Ascending aorta (tissue), 2 donors: Measurements from ENCODE around the gene CMTM7. TPM values are rescaled to one million over a fixed set of nuclear protein-coding genes. Genes with fewer than 3 reads are reported as not detected.
A peak's percentile ranks its signal among the peaks of the same experiment; 100 is the strongest.

Source experiments
- DNase-seq, 2 donors: peaks; one replicate each; pipeline ENCODE4 v3.0.0-alpha.2; 2019; ENCODE audit warnings: low spot score in 2 of 2
- H3K27ac ChIP-seq, 2 donors: fragments of 200-600 bp; sonication (generic); one replicate each; pipeline ENCODE4 v1.5.1; 2016 to 2017; ENCODE audit warnings: mild to moderate bottlenecking in 1 of 2
- H3K27me3 ChIP-seq: fragments of 200-600 bp; sonication (generic); one replicate; pipeline ENCODE4 v1.5.1; 2017
- H3K36me3 ChIP-seq, 2 donors: fragments of 200-600 bp; sonication (generic); one replicate each; pipeline ENCODE4 v1.5.1; 2016
- H3K4me1 ChIP-seq, 2 donors: fragments of 200-600 bp; sonication (generic); one replicate each; pipeline ENCODE4 v1.5.1; 2016 to 2017; ENCODE audit warnings: mild to moderate bottlenecking in 1 of 2
- H3K4me3 ChIP-seq, 2 donors: fragments of 200-600 bp; sonication (generic); one replicate each; pipeline ENCODE4 v1.5.1; 2016 to 2017; ENCODE audit warnings: mild to moderate bottlenecking in 1 of 2
- H3K9me3 ChIP-seq, 2 donors: fragments of 200-600 bp; sonication (generic); one replicate each; pipeline ENCODE4 v1.5.1; 2016
- intact Hi-C: fragments of 100-400 bp; cut with DNase I; formaldehyde crosslinking; loops from one replicate; pipeline ENCODE4 v1.15.1; 2023
- total RNA-seq: library from RNA; depleted of rRNA; stranded (reverse); fragments of >200 nt; gene quantifications from one replicate; pipeline ENCODE4 v1.1.0, GENCODE V29; 2016
- TF ChIP-seq, protein P1 (sequence below), 3 experiments: fragments of 200-600 bp in 2 of 3; fragments of 450-650 bp in 1 of 3; sonication (generic) in 2 of 3; IDR thresholded peaks; one replicate each; pipeline ENCODE4 v1.5.1; 2016 to 2019; ENCODE audit warnings: antibody characterized with exemption in 3 of 3, mild to moderate bottlenecking in 1 of 3, moderate library complexity in 1 of 3

CMTM7 gene
- total RNA-seq, 1 donor from 2014 or later: 21.9 TPM

- peaks cover 12 to 21% of the 10 kb centered on the region in 2 donors for H3K4me1 ChIP-seq
These were observed 31.9 kb downstream of the CMTM7 start for GRCh38 chr3:32423534-32423933.

GRCh38 chr3:32423956-32424557 is 32.4 kb downstream of the CMTM7 start:
- intact Hi-C loops: loop anchor here (2.0 kb wide), 1 partner anchor 23 kb away; no protein-coding TSS in a partner anchor
- DNase-seq: peak in 1 of 2 donors; percentile 42

More at GRCh38 chr3:32423534-32423933, 31.9 kb downstream of the CMTM7 start:
- H3K36me3 ChIP-seq: no peaks in the 10 kb centered on the region
- intact Hi-C loops: loop anchor here (2.0 kb wide), 1 partner anchor 23 kb away; no protein-coding TSS in a partner anchor
- no peak overlapping the region for H3K4me3 ChIP-seq
- no peaks in the 10 kb centered on the region for H3K9me3 ChIP-seq
- no peak for DNase-seq
- H3K27ac ChIP-seq: no peak overlapping the region
- H3K27me3 ChIP-seq: no peaks in the 10 kb centered on the region
- TF ChIP-seq, protein P1, sequence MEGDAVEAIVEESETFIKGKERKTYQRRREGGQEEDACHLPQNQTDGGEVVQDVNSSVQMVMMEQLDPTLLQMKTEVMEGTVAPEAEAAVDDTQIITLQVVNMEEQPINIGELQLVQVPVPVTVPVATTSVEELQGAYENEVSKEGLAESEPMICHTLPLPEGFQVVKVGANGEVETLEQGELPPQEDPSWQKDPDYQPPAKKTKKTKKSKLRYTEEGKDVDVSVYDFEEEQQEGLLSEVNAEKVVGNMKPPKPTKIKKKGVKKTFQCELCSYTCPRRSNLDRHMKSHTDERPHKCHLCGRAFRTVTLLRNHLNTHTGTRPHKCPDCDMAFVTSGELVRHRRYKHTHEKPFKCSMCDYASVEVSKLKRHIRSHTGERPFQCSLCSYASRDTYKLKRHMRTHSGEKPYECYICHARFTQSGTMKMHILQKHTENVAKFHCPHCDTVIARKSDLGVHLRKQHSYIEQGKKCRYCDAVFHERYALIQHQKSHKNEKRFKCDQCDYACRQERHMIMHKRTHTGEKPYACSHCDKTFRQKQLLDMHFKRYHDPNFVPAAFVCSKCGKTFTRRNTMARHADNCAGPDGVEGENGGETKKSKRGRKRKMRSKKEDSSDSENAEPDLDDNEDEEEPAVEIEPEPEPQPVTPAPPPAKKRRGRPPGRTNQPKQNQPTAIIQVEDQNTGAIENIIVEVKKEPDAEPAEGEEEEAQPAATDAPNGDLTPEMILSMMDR (IDR thresholded peaks at IDR 0.05): no peak

DNA sequence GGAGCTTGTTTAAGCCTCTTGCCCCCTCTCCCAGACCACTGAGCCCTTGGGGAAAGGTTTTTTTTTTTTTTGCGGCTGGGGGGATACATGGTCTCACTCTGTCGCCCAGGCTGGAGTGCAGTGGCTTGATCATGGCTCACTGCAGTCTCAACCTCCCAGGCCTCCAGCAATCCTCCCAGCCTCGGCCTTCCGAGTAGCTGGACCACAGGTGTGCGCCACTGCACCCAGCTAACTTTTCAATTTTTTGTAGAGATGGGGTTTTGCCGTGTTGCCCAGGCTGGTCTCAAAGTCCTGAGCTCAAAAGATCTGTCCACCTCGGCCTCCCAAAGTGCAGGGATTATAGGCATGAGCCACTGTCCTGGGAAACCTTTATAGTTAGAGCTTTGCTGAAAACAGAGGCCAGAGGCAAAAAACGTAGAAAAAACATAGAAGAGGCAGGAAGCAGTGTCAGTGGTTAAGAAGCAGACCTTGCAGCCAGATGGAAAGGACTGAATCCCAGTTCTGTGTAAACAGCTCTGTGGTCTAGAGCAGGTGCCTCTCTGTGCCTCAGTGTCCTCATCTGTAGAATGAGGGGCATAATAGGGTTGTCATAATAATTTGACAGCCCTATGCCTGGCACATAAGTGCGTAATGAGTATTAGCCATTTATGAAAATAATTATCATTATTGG is 33.1 kb downstream of the CMTM7 start:
- DNase-seq: peak in 1 of 2 donors; percentile 51
- TF ChIP-seq, protein P1 (IDR thresholded peaks at IDR 0.05): no peak
- Histone ChIP-seq H3K27me3 (no peaks in the 10 kb centered on the region), H3K27ac (no peak overlapping the region), H3K4me1 (peaks cover 12 to 21% of the 10 kb centered on the region in 2 donors), H3K9me3 (no peaks in the 10 kb centered on the region), H3K36me3 (no peaks in the 10 kb centered on the region), H3K4me3 (no peak overlapping the region)
- intact Hi-C loops: no loop called here

More at GRCh38 chr3:32423956-32424557, 32.4 kb downstream of the CMTM7 start:
- H3K27me3 ChIP-seq: no peaks in the 10 kb centered on the region
- H3K4me1 ChIP-seq: peaks cover 12 to 21% of the 10 kb centered on the region in 2 donors
- no peaks in the 10 kb centered on the region for H3K36me3 ChIP-seq
- no peaks in the 10 kb centered on the region for H3K9me3 ChIP-seq
- TF ChIP-seq, protein P1 (IDR thresholded peaks at IDR 0.05): no peak
- no peak overlapping the region for H3K4me3 ChIP-seq
- no peak overlapping the region for H3K27ac ChIP-seq

DNA sequence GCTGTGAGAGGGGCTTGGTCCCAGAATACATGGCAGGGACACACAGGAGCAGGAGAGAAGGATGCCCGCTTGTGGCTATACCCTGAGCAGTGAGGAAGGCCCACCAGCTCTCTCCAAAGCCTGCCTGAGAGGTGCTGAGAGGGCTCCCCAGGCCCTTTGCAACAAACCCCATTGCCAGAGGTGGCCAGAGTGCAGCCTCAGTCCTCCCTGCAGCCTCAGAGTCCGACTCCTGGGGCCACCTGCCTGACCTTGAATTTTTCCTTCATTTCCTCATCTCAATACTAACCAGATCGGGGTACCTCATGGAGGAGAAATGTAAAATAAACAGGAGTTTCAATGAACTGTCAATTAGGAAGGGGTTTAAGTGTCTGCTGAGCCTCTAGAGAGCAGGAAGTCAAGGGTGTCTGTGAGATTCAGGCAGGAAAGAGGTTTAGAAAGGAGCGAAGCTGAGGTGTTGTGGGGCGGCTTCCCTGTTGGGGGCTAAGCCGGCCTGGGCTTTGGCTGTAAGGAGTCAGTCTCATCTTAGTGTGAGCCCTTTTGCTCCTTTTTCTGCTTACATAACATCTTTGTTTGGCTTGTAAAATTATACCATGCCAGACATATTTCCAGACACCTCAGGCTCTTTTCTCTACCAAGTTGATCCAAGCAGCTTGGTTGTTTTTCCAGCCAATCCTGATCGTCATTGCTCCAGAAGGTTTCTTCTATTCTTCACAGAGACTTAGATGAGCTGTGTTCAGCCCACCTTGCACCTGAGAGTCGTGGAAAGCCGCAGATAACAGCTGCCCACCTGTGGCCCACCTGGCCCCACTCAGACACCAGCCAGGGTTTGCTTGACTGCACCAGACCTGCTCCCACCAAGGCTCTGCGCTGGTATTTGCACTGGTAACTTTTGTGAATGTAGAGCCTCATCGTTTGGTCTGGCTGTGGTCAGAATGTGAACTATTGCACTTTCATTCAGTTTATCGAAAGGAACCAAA is 36.7 kb downstream of the CMTM7 start:
- Histone ChIP-seq H3K27me3 (no peaks in the 10 kb centered on the region), H3K4me1 (no peaks in the 10 kb centered on the region), H3K9me3 (no peaks in the 10 kb centered on the region), H3K36me3 (no peaks in the 10 kb centered on the region), H3K27ac (no peak overlapping the region), H3K4me3 (no peak overlapping the region)
- peak in 1 of 2 donors; percentile 50 for DNase-seq
- TF ChIP-seq, protein P1 (IDR thresholded peaks at IDR 0.05): no peak
- intact Hi-C loops: no loop called here

- TF ChIP-seq, protein P1 (IDR thresholded peaks at IDR 0.05): no peak
- Histone ChIP-seq H3K36me3 (no peaks in the 10 kb centered on the region), H3K9me3 (no peaks in the 10 kb centered on the region), H3K4me3 (no peak overlapping the region), H3K4me1 (no peaks in the 10 kb centered on the region), H3K27ac (no peak overlapping the region), H3K27me3 (no peaks in the 10 kb centered on the region)
- no peak for DNase-seq
- intact Hi-C loops: no loop called here
These were observed 39.2 kb downstream of the CMTM7 start for GRCh38 chr3:32430900-32431299.
